Mesendoderm (in vitro differentiated cells): Measurements from ENCODE around the gene UFD1.

ENCODE experiments used
- DNase-seq: peaks from one replicate; pipeline ENCODE4 v3.0.0; 2013
- H2AK5ac ChIP-seq: 2 replicates; pipeline ENCODE4 v1.6.1; 2013; ENCODE audit warnings: low read length, inconsistent platforms
- H2BK120ac ChIP-seq: 2 replicates; pipeline ENCODE4 v1.6.1; 2013; ENCODE audit warnings: low read depth, mild to moderate bottlenecking, low read length, moderate library complexity, mixed read lengths
- H2BK15ac ChIP-seq: replicated peaks from 2 replicates; pipeline ENCODE4 v1.6.1; 2013; ENCODE audit warnings: low read depth, mild to moderate bottlenecking, moderate library complexity
- H2BK5ac ChIP-seq: 2 replicates; pipeline ENCODE4 v1.6.1; 2013; ENCODE audit warnings: low read length, inconsistent platforms
- H3K18ac ChIP-seq: 2 replicates; pipeline ENCODE4 v1.6.1; 2013; ENCODE audit warnings: mild to moderate bottlenecking, low read length, mixed read lengths
- H3K23ac ChIP-seq: one replicate; pipeline ENCODE4 v1.6.1; 2013; ENCODE audit warnings: low read length
- H3K27ac ChIP-seq: 2 replicates; pipeline ENCODE4 v1.5.1; 2013; ENCODE audit warnings: low read depth, mild to moderate bottlenecking, inconsistent platforms, low read length, moderate library complexity
- H3K27me3 ChIP-seq: 2 replicates; pipeline ENCODE4 v1.6.1; 2013; ENCODE audit warnings: low read length, control low read depth, mild to moderate bottlenecking, inconsistent platforms; ENCODE audit not compliant: insufficient read depth, poor library complexity
- H3K36me3 ChIP-seq: 2 replicates; pipeline ENCODE4 v1.6.1; 2013; ENCODE audit warnings: low read length, inconsistent platforms; ENCODE audit not compliant: control insufficient read depth, insufficient read depth
- H3K4ac ChIP-seq: one replicate; pipeline ENCODE4 v1.6.1; 2013; ENCODE audit warnings: low read depth, mild to moderate bottlenecking, low read length, moderate library complexity
- H3K4me1 ChIP-seq: 2 replicates; pipeline ENCODE4 v1.6.1; 2013; ENCODE audit warnings: low read depth, low read length, inconsistent platforms; ENCODE audit not compliant: control insufficient read depth
- H3K4me2 ChIP-seq: 2 replicates; pipeline ENCODE4 v1.6.1; 2013; ENCODE audit warnings: low read length
- H3K4me3 ChIP-seq: 2 replicates; pipeline ENCODE4 v1.5.1; 2013; ENCODE audit warnings: mild to moderate bottlenecking, low read length
- H3K56ac ChIP-seq: one replicate; pipeline ENCODE4 v1.6.1; 2013; ENCODE audit warnings: low read length
- H3K79me1 ChIP-seq: 2 replicates; pipeline ENCODE4 v1.6.1; 2013; ENCODE audit warnings: low read length, inconsistent platforms
- H3K79me2 ChIP-seq: 2 replicates; pipeline ENCODE4 v1.6.1; 2013; ENCODE audit warnings: mild to moderate bottlenecking, low read length; ENCODE audit not compliant: control insufficient read depth, insufficient read depth
- H3K9ac ChIP-seq: 2 replicates; pipeline ENCODE4 v1.6.1; 2013; ENCODE audit warnings: low read length, inconsistent platforms
- H4K5ac ChIP-seq: one replicate; pipeline ENCODE4 v1.6.1; 2013; ENCODE audit warnings: low read length
- H4K8ac ChIP-seq: one replicate; pipeline ENCODE4 v1.6.1; 2013; ENCODE audit warnings: low read depth, mild to moderate bottlenecking, control low read depth, low read length, moderate library complexity
- WGBS: extraction: QIAGEN DNeasy Blood & Tissue Kit; methylation state at CpG from one replicate; pipeline ENCODE4 v1.1.7; 2013; ENCODE audit warnings: low lambda C conversion rate, missing lambda C conversion rate; ENCODE audit not compliant: insufficient coverage; ENCODE audit errors: extremely low coverage; 5-methylcytosine and 5-hydroxymethylcytosine counted together

Gene UFD1

GRCh38 chr22:19457828-19458428, 21.1 kb downstream of the UFD1 start:
- WGBS = no CpG with 5 or more reads among the region's 8 CpGs

GRCh38 chr22:19456541-19456940, 22.5 kb downstream of the UFD1 start:
- H3K36me3 ChIP-seq = peaks cover 23% of the 10 kb centered on the region
- no CpG with 5 or more reads among the region's 10 CpGs for WGBS

More at GRCh38 chr22:19457828-19458428, 21.1 kb downstream of the UFD1 start:
- Histone ChIP-seq H3K79me1 (no peaks in the 10 kb centered on the region), H3K27ac (no peak overlapping the region), H3K79me2 (no peaks in the 10 kb centered on the region), H3K4ac (no peak overlapping the region), H2BK5ac (no peak overlapping the region), H3K4me3 (no peak overlapping the region), H3K9ac (no peak overlapping the region), H3K56ac (no peak overlapping the region), H2AK5ac (no peak overlapping the region), H2BK15ac (no peak overlapping the region), H3K4me1 (no peaks in the 10 kb centered on the region), H4K5ac (no peak overlapping the region), H4K8ac (no peak overlapping the region), H3K4me2 (no peak overlapping the region), H2BK120ac (no peak overlapping the region), H3K18ac (no peak overlapping the region), H3K23ac (no peak overlapping the region), H3K27me3 (no peaks in the 10 kb centered on the region), H3K36me3 (peaks cover 21% of the 10 kb centered on the region)
- DNase-seq = no peak

GRCh38 chr22:19455585-19456370, 23.2 kb downstream of the UFD1 start:
- Histone ChIP-seq H3K36me3 (peaks cover 26% of the 10 kb centered on the region), H3K27me3 (no peaks in the 10 kb centered on the region), H3K9ac (no peak overlapping the region), H3K18ac (no peak overlapping the region), H4K5ac (no peak overlapping the region), H3K4me2 (no peak overlapping the region), H3K4ac (no peak overlapping the region), H4K8ac (no peak overlapping the region), H3K4me3 (no peak overlapping the region), H2BK120ac (no peak overlapping the region), H3K79me2 (no peaks in the 10 kb centered on the region), H2AK5ac (no peak overlapping the region), H3K56ac (no peak overlapping the region), H2BK5ac (no peak overlapping the region), H3K23ac (no peak overlapping the region), H3K4me1 (no peaks in the 10 kb centered on the region), H3K79me1 (no peaks in the 10 kb centered on the region), H2BK15ac (no peak overlapping the region), H3K27ac (no peak overlapping the region)
- WGBS = no CpG with 5 or more reads among the region's 4 CpGs
- no peak for DNase-seq

More at GRCh38 chr22:19456541-19456940, 22.5 kb downstream of the UFD1 start:
- Histone ChIP-seq H2AK5ac (no peak overlapping the region), H3K9ac (no peak overlapping the region), H3K18ac (no peak overlapping the region), H4K8ac (no peak overlapping the region), H3K79me1 (no peaks in the 10 kb centered on the region), H2BK120ac (no peak overlapping the region), H3K4me3 (no peak overlapping the region), H3K4me1 (no peaks in the 10 kb centered on the region), H3K56ac (no peak overlapping the region), H2BK15ac (no peak overlapping the region), H3K27ac (no peak overlapping the region), H3K23ac (no peak overlapping the region), H3K4ac (no peak overlapping the region), H4K5ac (no peak overlapping the region), H3K27me3 (no peaks in the 10 kb centered on the region), H2BK5ac (no peak overlapping the region), H3K79me2 (no peaks in the 10 kb centered on the region), H3K4me2 (no peak overlapping the region)
- DNase-seq = no peak

- Histone ChIP-seq H3K56ac (no peak overlapping the region), H2BK120ac (no peak overlapping the region), H3K18ac (no peak overlapping the region), H3K27ac (no peak overlapping the region), H3K4me3 (no peak overlapping the region), H3K36me3 (peaks cover 26% of the 10 kb centered on the region), H3K79me1 (no peaks in the 10 kb centered on the region), H3K79me2 (no peaks in the 10 kb centered on the region), H2AK5ac (no peak overlapping the region), H3K27me3 (no peaks in the 10 kb centered on the region), H3K4me2 (no peak overlapping the region), H4K8ac (no peak overlapping the region), H3K23ac (no peak overlapping the region), H2BK5ac (no peak overlapping the region), H3K9ac (no peak overlapping the region), H3K4me1 (no peaks in the 10 kb centered on the region), H2BK15ac (no peak overlapping the region), H3K4ac (no peak overlapping the region), H4K5ac (no peak overlapping the region)
- DNase-seq = no peak
- no CpG with 5 or more reads among the region's 2 CpGs for WGBS
These were observed 24.0 kb downstream of the UFD1 start for GRCh38 chr22:19455033-19455432.

GRCh38 chr22:19454156-19454555, 24.8 kb downstream of the UFD1 start:
- Histone ChIP-seq H3K36me3 (peaks cover 26% of the 10 kb centered on the region), H3K4ac (no peak overlapping the region), H3K27ac (no peak overlapping the region), H2BK120ac (no peak overlapping the region), H3K56ac (no peak overlapping the region), H3K9ac (no peak overlapping the region), H3K4me2 (no peak overlapping the region), H2BK15ac (no peak overlapping the region), H2BK5ac (no peak overlapping the region), H3K23ac (no peak overlapping the region), H3K4me3 (no peak overlapping the region), H4K5ac (no peak overlapping the region), H2AK5ac (no peak overlapping the region), H3K79me2 (no peaks in the 10 kb centered on the region), H4K8ac (no peak overlapping the region), H3K4me1 (no peaks in the 10 kb centered on the region), H3K79me1 (no peaks in the 10 kb centered on the region), H3K18ac (no peak overlapping the region), H3K27me3 (no peaks in the 10 kb centered on the region)
- WGBS = no CpG with 5 or more reads among the region's 6 CpGs
- no peak for DNase-seq
